Jurkat, Clone E6-1 (cell line): Measurements from ENCODE around the gene MEAF6.
"Not testable (repeated sequence)": the region's sequence is repeated elsewhere in the genome, so short reads cannot be mapped to it uniquely, and the experiment has no call there.

ENCODE experiments used
- DNase-seq: peaks from one replicate; pipeline ENCODE4 v3.0.0-alpha.2; 2011; ENCODE audit warnings: low read depth, low spot score
- H3K4me3 ChIP-seq: 2 replicates; pipeline ENCODE4 v1.5.1; 2011; ENCODE audit warnings: mild to moderate bottlenecking, low read length, control low read depth, moderate library complexity

Gene MEAF6

GRCh38 chr1:37533317-37534093, 18.9 kb upstream of the MEAF6 start:
- DNase-seq: no peak

GRCh38 chr1:37532418-37533156, 18.0 kb upstream of the MEAF6 start:
- DNase-seq, H3K4me3 ChIP-seq: not testable (repeated sequence)

More at GRCh38 chr1:37533317-37534093, 18.9 kb upstream of the MEAF6 start:
- H3K4me3 ChIP-seq: no peak overlapping the region

GRCh38 chr1:37529888-37530287, 15.3 kb upstream of the MEAF6 start:
- DNase-seq, H3K4me3 ChIP-seq: not testable (repeated sequence)

DNA sequence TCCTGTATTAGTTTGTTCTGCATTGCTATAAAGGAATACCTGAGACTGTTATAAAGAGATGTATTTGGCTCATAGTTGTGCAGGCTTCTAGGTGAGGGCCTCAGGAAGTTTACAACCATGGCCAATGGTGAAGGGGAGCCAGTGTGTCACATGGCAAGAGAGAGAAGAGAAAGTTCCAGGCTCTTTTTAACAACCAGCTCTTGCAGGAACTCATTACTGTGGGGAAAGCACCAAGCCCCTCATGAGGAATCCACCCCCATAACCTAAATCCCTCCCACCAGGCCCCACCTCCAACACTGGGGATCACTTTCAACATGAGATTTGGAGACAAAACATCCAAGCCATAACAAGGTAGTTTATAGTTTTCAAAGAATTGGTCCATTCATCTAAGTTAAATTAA, 5.0 kb upstream of the MEAF6 start:
- no peak for DNase-seq
- no peak overlapping the region for H3K4me3 ChIP-seq

- H3K4me3 ChIP-seq: not testable (repeated sequence)
- peak; percentile 29 for DNase-seq
Measured at GRCh38 chr1:37518929-37519328, 4.4 kb upstream of the MEAF6 start.

- DNase-seq, H3K4me3 ChIP-seq: not testable (repeated sequence)
Measured at GRCh38 chr1:37518241-37518640, 3.7 kb upstream of the MEAF6 start.

DNA sequence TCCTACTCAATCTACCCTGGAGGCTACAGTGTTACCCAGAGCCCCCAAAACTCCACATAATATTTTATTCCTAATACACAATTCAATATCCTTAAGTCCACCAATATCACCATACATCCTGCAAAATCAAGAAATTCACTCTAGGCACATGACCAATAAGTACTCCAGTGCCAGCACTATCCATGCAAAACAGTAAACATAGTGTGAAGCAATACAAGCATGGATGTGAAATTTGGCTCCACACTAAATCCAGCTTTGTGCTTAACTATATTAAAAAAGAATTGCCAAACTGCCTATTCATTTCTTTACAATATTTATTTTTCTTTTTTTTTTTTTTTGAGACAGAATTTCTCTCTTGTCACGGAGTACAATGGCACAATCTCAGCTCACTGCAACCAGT, 3.0 kb upstream of the MEAF6 start:
- no peak for DNase-seq
- H3K4me3 ChIP-seq: no peak overlapping the region

DNA sequence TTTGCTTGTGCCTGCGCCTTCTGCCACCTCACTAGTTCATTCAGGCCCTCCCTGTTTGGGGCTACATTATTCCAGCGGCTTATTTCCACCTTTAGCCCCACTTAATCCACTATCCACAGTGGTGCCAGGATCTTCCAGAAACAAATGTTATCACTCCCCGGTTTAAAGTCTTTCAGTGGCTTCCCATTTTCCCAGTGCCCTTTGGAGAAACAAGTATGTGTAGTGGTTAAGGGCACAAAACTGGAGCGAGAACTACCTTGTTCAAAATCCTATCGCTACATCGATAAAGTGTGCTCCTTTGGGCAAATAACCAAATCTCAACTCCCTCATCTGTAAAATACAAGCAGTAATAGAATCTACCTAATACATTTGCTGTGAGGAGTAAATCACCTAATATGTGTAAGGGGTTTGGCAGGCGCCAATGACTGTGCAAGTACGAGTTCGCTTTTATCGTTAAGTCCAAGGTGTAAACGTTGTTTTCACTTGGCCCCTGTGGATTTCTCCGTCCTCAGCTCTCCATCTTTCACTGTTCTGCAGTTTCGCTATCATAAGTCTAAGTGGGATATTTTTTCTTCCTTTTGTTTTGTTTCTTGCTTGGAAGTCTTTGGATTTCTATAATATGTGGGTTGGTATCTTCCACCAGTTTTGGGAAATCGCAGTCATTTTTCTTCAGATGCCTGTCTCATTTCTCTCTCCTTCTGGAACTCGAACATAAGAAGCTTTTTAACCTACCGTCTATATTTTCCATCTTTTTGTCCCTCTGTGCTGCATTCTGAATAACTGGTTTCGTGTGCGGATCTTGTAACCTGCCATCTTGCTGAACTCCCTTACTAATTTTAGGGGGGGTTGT, 844 bp upstream of the MEAF6 start:
- no peak for DNase-seq
- H3K4me3 ChIP-seq: peak overlapping the region; percentile 76

GRCh38 chr1:37513795-37514349, 694 bp downstream of the MEAF6 start:
- peak overlapping the region; percentile 76 for H3K4me3 ChIP-seq
- no peak for DNase-seq

DNA sequence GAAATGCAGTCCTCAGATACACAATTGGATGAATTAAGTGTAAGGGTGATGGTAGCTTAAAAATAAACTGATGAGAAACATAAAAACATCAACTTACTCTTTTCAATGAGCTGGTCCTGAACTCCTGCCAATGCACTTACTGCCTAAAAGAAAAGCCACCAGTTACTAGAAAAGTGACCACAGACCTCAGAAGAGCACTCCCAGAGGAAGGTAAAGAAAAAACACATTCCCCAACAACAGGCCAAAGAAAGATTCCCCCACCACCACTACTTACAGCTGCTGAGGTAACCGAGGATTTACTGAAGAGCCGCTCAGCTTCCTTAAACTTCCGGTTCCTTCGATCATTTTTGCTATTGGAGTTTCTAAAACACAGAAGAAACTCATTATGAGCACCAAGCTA, 5.4 kb downstream of the MEAF6 start:
- no peak overlapping the region for H3K4me3 ChIP-seq
- DNase-seq: no peak

GRCh38 chr1:37506740-37507139, 7.8 kb downstream of the MEAF6 start:
- DNase-seq: no peak
- H3K4me3 ChIP-seq: no peak overlapping the region

DNA sequence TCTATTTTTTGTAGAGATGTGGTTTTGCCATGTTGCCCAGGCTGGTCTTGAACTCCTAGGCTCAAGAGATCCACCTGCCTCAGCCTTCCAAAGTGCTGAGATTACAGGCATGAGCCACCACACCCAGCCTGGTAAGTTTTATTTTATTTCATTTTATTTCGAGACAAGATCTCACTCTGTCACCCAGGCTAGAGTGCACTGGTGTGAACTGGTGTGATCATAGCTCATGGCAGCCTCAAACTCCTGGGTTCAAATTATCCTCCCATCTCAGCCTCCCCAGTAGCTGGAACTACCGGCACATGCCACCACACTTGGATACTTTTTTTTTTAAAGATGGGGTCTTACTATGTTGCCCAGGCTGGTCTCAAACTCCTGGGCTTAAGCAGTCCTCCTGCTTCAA, 11.8 kb downstream of the MEAF6 start:
- not testable (repeated sequence) for H3K4me3 ChIP-seq, DNase-seq

- no peak for DNase-seq
- no peak overlapping the region for H3K4me3 ChIP-seq
Measured at GRCh38 chr1:37502104-37502503, 12.5 kb downstream of the MEAF6 start.

DNA sequence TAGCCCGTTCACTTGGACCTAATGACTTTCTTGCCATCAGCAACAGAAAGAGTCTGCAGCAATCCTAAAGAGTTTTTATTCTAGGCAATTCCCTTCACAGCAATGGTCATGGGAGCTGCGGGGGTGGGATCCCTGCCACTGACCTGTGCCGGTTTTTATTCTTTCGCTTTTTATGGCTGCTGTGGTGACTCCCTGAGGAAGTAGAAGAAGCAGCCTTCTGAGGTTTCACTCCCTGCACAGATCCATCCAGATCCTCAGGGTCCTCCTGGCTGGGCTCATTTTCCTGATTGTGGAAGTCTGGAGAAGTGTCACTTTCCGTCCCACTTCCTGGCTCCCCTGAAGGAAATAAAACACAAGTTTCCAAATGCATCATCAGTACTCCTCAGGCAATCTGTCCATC, 12.9 kb downstream of the MEAF6 start:
- H3K4me3 ChIP-seq: no peak overlapping the region
- no peak for DNase-seq

DNA sequence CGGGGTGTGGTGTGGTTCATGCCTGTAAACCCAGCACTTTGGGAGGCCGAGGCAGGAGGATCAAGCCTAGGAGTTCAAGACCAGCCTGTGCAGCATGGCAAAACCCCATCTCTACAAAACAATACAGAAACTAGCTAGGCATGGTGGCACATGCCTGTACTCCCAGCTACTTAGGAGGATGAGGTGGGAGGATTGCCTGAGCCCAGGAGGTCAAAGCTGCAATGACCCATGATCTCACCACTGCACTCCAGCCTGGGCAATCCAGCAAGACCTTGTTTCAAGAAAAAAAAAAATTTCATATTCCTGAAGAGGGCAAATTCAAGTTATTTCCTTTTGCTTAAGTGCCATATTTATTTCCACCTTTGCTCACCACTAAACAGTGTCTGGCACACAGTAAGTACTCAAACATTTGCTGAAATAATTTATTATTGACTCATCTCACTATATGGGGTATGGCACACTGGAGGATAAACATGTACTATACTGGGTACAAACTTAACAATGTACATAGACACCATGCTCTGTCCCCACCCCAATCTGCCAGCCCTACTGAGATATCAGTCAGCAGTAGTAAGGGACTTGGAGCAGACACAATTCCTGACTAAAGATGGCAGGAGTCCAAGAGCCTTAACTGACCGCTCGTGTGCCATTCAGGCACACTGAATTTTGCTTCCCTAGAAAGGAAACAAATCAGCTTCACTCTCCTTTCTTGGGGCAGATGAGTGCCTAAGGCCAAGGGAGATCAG, 15.5 kb downstream of the MEAF6 start:
- no peak for DNase-seq
- no peak overlapping the region for H3K4me3 ChIP-seq

GRCh38 chr1:37497832-37498231, 16.7 kb downstream of the MEAF6 start:
- H3K4me3 ChIP-seq: no peak overlapping the region
- DNase-seq: no peak

- no peak for DNase-seq
- H3K4me3 ChIP-seq: no peak overlapping the region
Measured at GRCh38 chr1:37495875-37496274, 18.7 kb downstream of the MEAF6 start.

DNA sequence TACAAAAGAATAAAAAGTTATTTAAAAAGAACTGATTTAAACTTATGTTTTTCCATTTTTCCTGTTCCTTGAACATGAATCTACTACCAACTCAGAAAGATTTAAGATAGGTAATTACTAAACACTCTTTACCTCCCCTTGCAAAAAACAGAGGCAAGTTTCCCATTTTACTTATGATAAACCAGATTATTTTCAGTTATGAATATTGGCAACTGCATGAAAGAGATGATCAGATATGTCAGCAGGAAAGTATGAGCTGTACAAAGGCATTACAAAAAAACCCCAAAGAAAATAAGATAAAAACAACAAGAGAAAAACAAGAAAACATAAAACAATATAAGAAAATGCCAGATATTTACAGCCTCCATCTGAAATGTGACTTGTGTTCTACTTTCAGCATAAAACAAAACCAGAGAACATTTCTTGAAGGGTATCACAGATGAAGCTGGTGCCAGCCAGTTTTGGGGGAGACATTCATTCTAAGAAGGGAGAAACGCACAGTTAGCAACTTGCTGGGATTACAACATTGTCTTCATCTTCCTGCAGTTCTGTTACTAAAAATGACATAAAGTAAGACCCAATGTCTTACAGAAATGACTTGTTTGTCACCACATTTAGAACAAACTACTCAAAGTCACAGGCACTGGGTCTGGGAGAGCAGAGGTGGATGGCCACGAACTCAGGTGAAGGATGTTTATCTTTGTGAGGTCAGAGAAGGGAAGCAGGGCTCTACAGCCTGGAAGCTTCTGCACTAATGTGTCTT, 21.0 kb downstream of the MEAF6 start:
- no peak overlapping the region for H3K4me3 ChIP-seq
- no peak for DNase-seq
